Tibial artery (tissue), 4 donors: ENCODE measurements around the gene COL4A2.

Experiments used
- DNase-seq, 2 donors: peaks; one replicate each; pipeline ENCODE4 v3.0.0-alpha.2; 2019
- H3K27ac ChIP-seq, 2 donors: fragments of 200-600 bp; sonication (generic) in 1 of 2; 1 replicate in 1 of 2; 2 replicates in 1 of 2; pipeline ENCODE4 v1.5.1; 2018 to 2019; ENCODE audit warnings: mild to moderate bottlenecking in 1 of 2
- H3K27me3 ChIP-seq, 2 donors: fragments of 200-600 bp; sonication (generic) in 1 of 2; one replicate each; pipeline versions ENCODE4 v1.5.1 to v1.6.0; 2016 to 2019
- H3K36me3 ChIP-seq, 3 donors: fragments of 200-600 bp; sonication (generic) in 2 of 3; one replicate each; pipeline ENCODE4 v1.5.1; 2016 to 2019; ENCODE audit warnings: mild to moderate bottlenecking in 2 of 3
- H3K4me1 ChIP-seq, 4 donors: fragments of 200-600 bp; sonication (generic) in 2 of 4; 1 replicate in 3 of 4; 2 replicates in 1 of 4; pipeline ENCODE4 v1.5.1; 2016 to 2019
- H3K4me3 ChIP-seq, 2 donors: fragments of 200-600 bp; sonication (generic) in 1 of 2; 1 replicate in 1 of 2; 2 replicates in 1 of 2; pipeline ENCODE4 v1.5.1; 2018 to 2019; ENCODE audit warnings: mild to moderate bottlenecking in 2 of 2
- H3K9me3 ChIP-seq, 3 donors: fragments of 200-600 bp; sonication (generic) in 1 of 3; one replicate each; pipeline ENCODE4 v1.5.1; 2016 to 2019
- CTCF ChIP-seq, 2 experiments: fragments of 200-600 bp in 1 of 2; fragments of 450-650 bp in 1 of 2; IDR thresholded peaks; one replicate each; pipeline ENCODE4 v1.5.1; 2017 to 2019; ENCODE audit warnings: antibody characterized with exemption in 2 of 2, mild to moderate bottlenecking in 1 of 2, moderate library complexity in 1 of 2
- intact Hi-C: fragments of 100-400 bp; cut with DNase I; formaldehyde crosslinking; loops from one replicate; pipeline ENCODE4 v1.15.0; 2023; ENCODE audit warnings: low total_unique reads

Gene COL4A2

GRCh38 chr13:110556224-110556606 lies 249.1 kb downstream of the COL4A2 start:
- DNase-seq, result no peak
- intact Hi-C loops, result loop anchor here (10.0 kb wide), 1 partner anchor 51 kb away; no protein-coding TSS in a partner anchor

GRCh38 chr13:110557082-110557481 lies 250.0 kb downstream of the COL4A2 start:
- Histone ChIP-seq H3K4me3 (no peak overlapping the region), H3K27ac (peak overlapping the region; percentile 62 to 64), H3K27me3 (no peaks in the 10 kb centered on the region), H3K36me3 (peaks cover 0 to 14% (median 8%) of the 10 kb centered on the region in 3 donors), H3K4me1 (peaks cover 0 to 68% (median 25%) of the 10 kb centered on the region in 4 donors), H3K9me3 (no peaks in the 10 kb centered on the region)
- TF ChIP-seq CTCF (IDR thresholded peaks at IDR 0.05), result no peak
- intact Hi-C loops, result loop anchor here (10.0 kb wide), 1 partner anchor 52 kb away; no protein-coding TSS in a partner anchor
- DNase-seq, result no peak

More at GRCh38 chr13:110556224-110556606, 249.1 kb downstream of the COL4A2 start:
- H3K4me1 ChIP-seq, result peaks cover 0 to 76% (median 30%) of the 10 kb centered on the region in 4 donors
- no peak for TF ChIP-seq CTCF (IDR thresholded peaks at IDR 0.05)
- no peaks in the 10 kb centered on the region for H3K9me3 ChIP-seq
- peak overlapping the region in 1 of 2 donors; percentile 6 for H3K27ac ChIP-seq
- H3K27me3 ChIP-seq, result no peaks in the 10 kb centered on the region
- peaks cover 0 to 14% (median 8%) of the 10 kb centered on the region in 3 donors for H3K36me3 ChIP-seq
- no peak overlapping the region for H3K4me3 ChIP-seq

GRCh38 chr13:110557610-110558305 lies 250.7 kb downstream of the COL4A2 start:
- H3K27me3 ChIP-seq, result no peaks in the 10 kb centered on the region
- peaks cover 0 to 71% (median 29%) of the 10 kb centered on the region in 4 donors for H3K4me1 ChIP-seq
- intact Hi-C loops, result loop anchor here (10.0 kb wide), 1 partner anchor 53 kb away; no protein-coding TSS in a partner anchor
- peak overlapping the region; percentile 62 to 64 for H3K27ac ChIP-seq
- H3K9me3 ChIP-seq, result no peaks in the 10 kb centered on the region
- no peak for DNase-seq
- H3K4me3 ChIP-seq, result peak overlapping the region; percentile 9 to 28
- TF ChIP-seq CTCF (IDR thresholded peaks at IDR 0.05), result no peak
- H3K36me3 ChIP-seq, result peaks cover 0 to 14% (median 8%) of the 10 kb centered on the region in 3 donors

- no peaks in the 10 kb centered on the region for H3K27me3 ChIP-seq
- H3K27ac ChIP-seq, result peak overlapping the region; percentile 99
- H3K4me3 ChIP-seq, result peak overlapping the region; percentile 95 to 98
- H3K36me3 ChIP-seq, result peaks cover 0 to 14% (median 8%) of the 10 kb centered on the region in 3 donors
- peak in 1 of 2 experiments; percentile 18 for TF ChIP-seq CTCF (IDR thresholded peaks at IDR 0.05)
- H3K4me1 ChIP-seq, result peaks cover 0 to 65% (median 35%) of the 10 kb centered on the region in 4 donors
- H3K9me3 ChIP-seq, result no peaks in the 10 kb centered on the region
- DNase-seq, result peak; percentile 55 to 80
- intact Hi-C loops, result loop anchor here (10.0 kb wide), 1 partner anchor 55 kb away; no protein-coding TSS in a partner anchor
These were observed 252.4 kb downstream of the COL4A2 start for GRCh38 chr13:110559429-110559943.

GRCh38 chr13:110559986-110560385 lies 252.9 kb downstream of the COL4A2 start:
- intact Hi-C loops, result loop anchor here (10.0 kb wide), 2 partner anchors 55 to 85 kb away; no protein-coding TSS in a partner anchor
- Histone ChIP-seq H3K27ac (peak overlapping the region; percentile 99), H3K36me3 (peaks cover 0 to 14% (median 8%) of the 10 kb centered on the region in 3 donors), H3K27me3 (no peaks in the 10 kb centered on the region), H3K9me3 (no peaks in the 10 kb centered on the region), H3K4me1 (peaks cover 0 to 61% (median 34%) of the 10 kb centered on the region in 4 donors), H3K4me3 (peak overlapping the region; percentile 95 to 98)
- no peak for TF ChIP-seq CTCF (IDR thresholded peaks at IDR 0.05)
- DNase-seq, result no peak
